Peyer's patch (tissue), 4 donors: ENCODE measurements around the gene TBC1D2. TPM values are rescaled to one million over a fixed set of nuclear protein-coding genes. Genes with fewer than 3 reads are reported as not detected.

Experiments
- DNase-seq, 3 donors: peaks; one replicate each; pipeline ENCODE4 v3.0.0-alpha.2; 2017 to 2019
- H3K27ac ChIP-seq, 4 donors: fragments of 200-600 bp; sonication (generic); one replicate each; pipeline ENCODE4 v1.5.1; 2016 to 2019
- H3K27me3 ChIP-seq, 2 donors: fragments of 200-600 bp; sonication (generic); one replicate each; pipeline ENCODE4 v1.5.1; 2019
- H3K36me3 ChIP-seq, 3 donors: fragments of 200-600 bp; sonication (generic); one replicate each; pipeline ENCODE4 v1.5.1; 2016 to 2019
- H3K4me1 ChIP-seq, 4 donors: fragments of 200-600 bp; sonication (generic); one replicate each; pipeline ENCODE4 v1.5.1; 2016 to 2019
- H3K4me3 ChIP-seq, 4 donors: fragments of 200-600 bp; sonication (generic); 1 replicate in 3 of 4; 2 replicates in 1 of 4; pipeline ENCODE4 v1.5.1; 2016 to 2019; ENCODE audit warnings: mild to moderate bottlenecking in 1 of 4
- H3K9me3 ChIP-seq, 4 donors: fragments of 200-600 bp; sonication (generic); one replicate each; pipeline ENCODE4 v1.5.1; 2016 to 2019; ENCODE audit warnings: mild to moderate bottlenecking in 1 of 4
- POLR2A ChIP-seq, 2 donors: fragments of 450-650 bp; IDR thresholded peaks; one replicate each; pipeline ENCODE4 v1.5.1; 2017; ENCODE audit warnings: antibody characterized with exemption in 2 of 2, mild to moderate bottlenecking in 2 of 2, moderate library complexity in 2 of 2
- total RNA-seq, 4 donors: library from RNA; depleted of rRNA; stranded (reverse); fragments of >200 nt; gene quantifications; one replicate each; pipeline ENCODE4 v1.1.0, GENCODE V29; 2016
- TF ChIP-seq, protein P1 (sequence below), 6 experiments: fragments of 450-650 bp in 4 of 6; fragments of 200-600 bp in 2 of 6; sonication (generic) in 1 of 6; IDR thresholded peaks; one replicate each; pipeline ENCODE4 v1.5.1; 2017 to 2019; ENCODE audit warnings: antibody characterized with exemption in 6 of 6, mild to moderate bottlenecking in 3 of 6, moderate library complexity in 1 of 6

TBC1D2 gene
- total RNA-seq, 4 donors from 2014 or later = 28.1 to 68.8 (median 48.4) TPM

GRCh38 chr9:98195671-98196070, 59.8 kb downstream of the TBC1D2 start:
- Histone ChIP-seq H3K9me3 (no peaks in the 10 kb centered on the region), H3K4me1 (peaks cover 0 to 6% (median 0%) of the 10 kb centered on the region in 4 donors), H3K4me3 (no peak overlapping the region), H3K36me3 (peaks cover 0 to 23% (median 0%) of the 10 kb centered on the region in 3 donors), H3K27me3 (no peaks in the 10 kb centered on the region), H3K27ac (no peak overlapping the region)
- no peak for TF ChIP-seq POLR2A (IDR thresholded peaks at IDR 0.05)
- TF ChIP-seq, protein P1, sequence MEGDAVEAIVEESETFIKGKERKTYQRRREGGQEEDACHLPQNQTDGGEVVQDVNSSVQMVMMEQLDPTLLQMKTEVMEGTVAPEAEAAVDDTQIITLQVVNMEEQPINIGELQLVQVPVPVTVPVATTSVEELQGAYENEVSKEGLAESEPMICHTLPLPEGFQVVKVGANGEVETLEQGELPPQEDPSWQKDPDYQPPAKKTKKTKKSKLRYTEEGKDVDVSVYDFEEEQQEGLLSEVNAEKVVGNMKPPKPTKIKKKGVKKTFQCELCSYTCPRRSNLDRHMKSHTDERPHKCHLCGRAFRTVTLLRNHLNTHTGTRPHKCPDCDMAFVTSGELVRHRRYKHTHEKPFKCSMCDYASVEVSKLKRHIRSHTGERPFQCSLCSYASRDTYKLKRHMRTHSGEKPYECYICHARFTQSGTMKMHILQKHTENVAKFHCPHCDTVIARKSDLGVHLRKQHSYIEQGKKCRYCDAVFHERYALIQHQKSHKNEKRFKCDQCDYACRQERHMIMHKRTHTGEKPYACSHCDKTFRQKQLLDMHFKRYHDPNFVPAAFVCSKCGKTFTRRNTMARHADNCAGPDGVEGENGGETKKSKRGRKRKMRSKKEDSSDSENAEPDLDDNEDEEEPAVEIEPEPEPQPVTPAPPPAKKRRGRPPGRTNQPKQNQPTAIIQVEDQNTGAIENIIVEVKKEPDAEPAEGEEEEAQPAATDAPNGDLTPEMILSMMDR (IDR thresholded peaks at IDR 0.05) = no peak
- no peak for DNase-seq

DNA sequence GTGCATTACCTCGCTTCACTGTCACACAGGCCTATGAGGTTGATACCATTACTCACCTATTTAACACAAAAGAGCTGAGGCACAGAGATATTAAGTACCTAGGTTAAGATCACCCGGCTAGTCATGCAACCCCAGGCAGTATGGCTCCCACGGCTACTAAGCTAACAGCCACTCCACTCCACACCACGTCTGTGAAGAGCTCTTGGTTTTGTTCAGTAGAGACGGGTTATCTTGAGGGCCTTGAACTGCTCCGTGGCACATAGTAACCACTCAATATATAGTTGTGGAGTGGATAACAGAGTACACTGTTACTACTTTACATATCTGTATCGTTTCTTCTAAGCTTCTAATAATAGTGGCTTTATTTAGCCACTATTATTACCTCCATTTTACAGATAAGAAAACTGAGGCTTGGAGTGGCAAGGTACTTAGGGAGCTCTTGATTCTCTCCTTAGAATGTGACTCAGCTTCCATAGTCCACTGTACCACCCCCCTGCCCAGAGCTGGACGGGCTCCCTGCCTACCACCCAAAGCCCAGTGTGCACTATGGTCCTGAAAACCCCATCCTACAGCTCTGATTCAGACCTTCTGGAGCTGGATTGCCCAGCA, 62.0 kb downstream of the TBC1D2 start:
- Histone ChIP-seq H3K4me3 (peak overlapping the region; percentile 45 to 87 (median 76)), H3K27me3 (no peaks in the 10 kb centered on the region), H3K36me3 (peaks cover 0 to 2% (median 0%) of the 10 kb centered on the region in 3 donors), H3K4me1 (peaks cover 0 to 6% (median 0%) of the 10 kb centered on the region in 4 donors), H3K9me3 (no peaks in the 10 kb centered on the region), H3K27ac (peak overlapping the region; percentile 70 to 95 (median 85))
- DNase-seq = no peak
- no peak for TF ChIP-seq POLR2A (IDR thresholded peaks at IDR 0.05)
- TF ChIP-seq, protein P1 (IDR thresholded peaks at IDR 0.05) = no peak

DNA sequence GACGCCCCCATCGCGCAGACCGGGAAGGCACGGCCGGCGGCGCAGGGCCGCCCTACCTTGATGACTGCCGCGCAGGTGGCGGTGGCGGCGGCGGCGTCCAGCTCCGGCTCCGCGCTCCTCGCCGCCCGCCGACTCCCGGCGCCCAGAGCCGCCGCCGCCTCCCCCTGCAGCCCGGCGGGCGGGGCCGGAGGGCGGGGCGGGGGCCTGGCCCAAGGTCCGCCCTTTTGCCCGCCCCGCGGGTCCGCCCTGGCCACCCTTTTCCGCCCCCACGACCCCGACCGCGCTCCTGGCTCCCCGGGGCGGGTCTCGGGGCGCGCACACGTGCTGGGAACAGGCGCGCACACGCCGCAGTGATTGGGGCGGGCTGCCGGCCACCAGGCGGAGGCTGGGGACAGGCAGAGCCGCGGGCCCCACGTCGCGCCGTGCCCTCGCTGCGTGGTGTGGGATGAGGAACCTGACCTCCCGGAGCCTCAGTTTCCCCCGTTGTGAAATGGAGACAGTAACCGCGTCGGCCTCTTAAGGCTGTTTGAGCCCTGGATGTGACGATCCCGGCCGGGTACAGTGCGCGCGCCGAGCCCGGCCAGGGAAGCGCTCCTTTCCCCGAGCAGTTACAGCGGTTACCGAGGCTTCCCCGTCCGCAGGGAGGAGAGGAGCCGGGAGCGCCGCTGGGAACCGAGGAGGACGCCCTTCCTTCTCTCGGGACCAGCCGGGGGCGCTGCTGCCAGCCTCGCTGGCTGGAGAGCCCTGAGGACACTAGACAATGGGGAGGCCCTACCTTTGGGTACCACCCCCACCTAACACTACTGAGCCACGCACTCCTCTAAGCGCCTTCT, 62.7 kb downstream of the TBC1D2 start, which contains the start of gene CORO2A:
CORO2A (minus strand) TSS at position 135 of the 833 bp plus-strand sequence. CDS start 34,977 bp downstream, outside the sequence.
- Histone ChIP-seq H3K4me3 (peak within 1 kb of the TSS; percentile 45 to 87 (median 76)), H3K27ac (peak within 1 kb of the TSS; percentile 70 to 95 (median 85)), H3K27me3 (no peaks in the 10 kb centered on the region), H3K4me1 (peaks cover 0 to 6% (median 0%) of the 10 kb centered on the region in 4 donors), H3K9me3 (no peaks in the 10 kb centered on the region), H3K36me3 (no peaks in the 10 kb centered on the region)
- peak; percentile 72 to 92 (median 90) for DNase-seq
- peak; percentile 73 for TF ChIP-seq POLR2A (IDR thresholded peaks at IDR 0.05)
- TF ChIP-seq, protein P1 (IDR thresholded peaks at IDR 0.05) = peak in 4 of 6 experiments; percentile 16 to 58 (median 51)

- Histone ChIP-seq H3K36me3 (no peaks in the 10 kb centered on the region), H3K9me3 (no peaks in the 10 kb centered on the region), H3K4me1 (peaks cover 0 to 6% (median 0%) of the 10 kb centered on the region in 4 donors), H3K27ac (peak overlapping the region; percentile 70 to 95 (median 85)), H3K4me3 (peak overlapping the region; percentile 45 to 87 (median 76)), H3K27me3 (no peaks in the 10 kb centered on the region)
- peak; percentile 43 to 83 (median 79) for DNase-seq
- TF ChIP-seq, protein P1 (IDR thresholded peaks at IDR 0.05) = no peak
- peak; percentile 85 to 88 for TF ChIP-seq POLR2A (IDR thresholded peaks at IDR 0.05)
These were observed 63.6 kb downstream of the TBC1D2 start for GRCh38 chr9:98191671-98192502.

- DNase-seq = no peak
- Histone ChIP-seq H3K27me3 (no peaks in the 10 kb centered on the region), H3K36me3 (no peaks in the 10 kb centered on the region), H3K4me1 (peaks cover 0 to 6% (median 0%) of the 10 kb centered on the region in 4 donors), H3K4me3 (peak overlapping the region in 3 of 4 donors; percentile 70 to 87 (median 82)), H3K27ac (peak overlapping the region in 3 of 4 donors; percentile 70 to 95 (median 90)), H3K9me3 (no peaks in the 10 kb centered on the region)
- TF ChIP-seq POLR2A (IDR thresholded peaks at IDR 0.05) = no peak
- TF ChIP-seq, protein P1 (IDR thresholded peaks at IDR 0.05) = no peak
These were observed 64.3 kb downstream of the TBC1D2 start for GRCh38 chr9:98191181-98191608.
